ENCODE results near the gene TPRG1L. TPM values are rescaled to one million over a fixed set of nuclear protein-coding genes. Genes with fewer than 3 reads are reported as not detected.

The TPRG1L gene
- total RNA-seq, 1 donor from 2014 or later, result 26.6 TPM

- H3K27ac Mint-ChIP-seq, result no peak overlapping the region
- H3K4me1 Mint-ChIP-seq (ENCODE audit: unreplicated experiment), result peaks cover 21% of the 10 kb centered on the region
- TF ChIP-seq CTCF (conservative IDR thresholded peaks at IDR 0.05), result no peak
- no peak for DNase-seq (ENCODE audit: extremely low spot score, unreplicated experiment)
- no peaks in the 10 kb centered on the region for H3K36me3 Mint-ChIP-seq
- H3K27me3 Mint-ChIP-seq, result no peaks in the 10 kb centered on the region
- no peak overlapping the region for H3K4me3 Mint-ChIP-seq
- no peaks in the 10 kb centered on the region for H3K9me3 Mint-ChIP-seq
Measured at GRCh38 chr1:3593334-3593733, 31.5 kb upstream of the TPRG1L start.

GRCh38 chr1:3593745-3594144 is 31.1 kb upstream of the TPRG1L start:
- Mint-ChIP-seq H3K27me3 (no peaks in the 10 kb centered on the region), H3K36me3 (no peaks in the 10 kb centered on the region), H3K4me3 (no peak overlapping the region), H3K9me3 (no peaks in the 10 kb centered on the region), H3K4me1 (ENCODE audit: unreplicated experiment) (peaks cover 21% of the 10 kb centered on the region), H3K27ac (no peak overlapping the region)
- no peak for TF ChIP-seq CTCF (conservative IDR thresholded peaks at IDR 0.05)
- no peak for DNase-seq (ENCODE audit: extremely low spot score, unreplicated experiment)

GRCh38 chr1:3594706-3595377 is 30.0 kb upstream of the TPRG1L start:
- no peak for TF ChIP-seq CTCF (conservative IDR thresholded peaks at IDR 0.05)
- Mint-ChIP-seq H3K27ac (no peak overlapping the region), H3K27me3 (no peaks in the 10 kb centered on the region), H3K9me3 (no peaks in the 10 kb centered on the region), H3K4me3 (no peak overlapping the region), H3K36me3 (no peaks in the 10 kb centered on the region), H3K4me1 (ENCODE audit: unreplicated experiment) (peaks cover 17% of the 10 kb centered on the region)
- no peak for DNase-seq (ENCODE audit: extremely low spot score, unreplicated experiment)

DNA sequence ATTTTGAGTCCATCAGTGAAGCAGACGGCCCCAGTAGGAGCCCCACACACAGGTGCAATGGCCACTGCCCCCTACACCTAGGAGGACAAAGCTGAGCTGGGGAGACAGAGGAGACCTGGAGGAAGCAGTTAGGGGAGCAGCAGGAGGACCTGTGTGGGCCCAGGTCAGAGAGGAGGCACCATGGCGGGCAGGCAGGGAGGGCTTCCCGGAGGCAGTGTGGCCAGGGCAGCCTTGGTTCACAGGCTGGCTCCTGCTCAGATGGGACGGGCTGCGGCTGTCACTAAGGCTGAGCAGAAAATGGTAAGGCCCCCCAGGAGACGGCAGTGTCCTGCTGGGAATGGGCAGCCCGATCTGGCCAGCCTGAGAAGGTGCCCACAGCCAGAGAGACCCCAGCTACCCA is 28.9 kb upstream of the TPRG1L start:
- Mint-ChIP-seq H3K4me3 (no peak overlapping the region), H3K9me3 (no peaks in the 10 kb centered on the region), H3K27ac (no peak overlapping the region), H3K27me3 (no peaks in the 10 kb centered on the region), H3K4me1 (ENCODE audit: unreplicated experiment) (peaks cover 12% of the 10 kb centered on the region), H3K36me3 (no peaks in the 10 kb centered on the region)
- DNase-seq (ENCODE audit: extremely low spot score, unreplicated experiment), result no peak
- no peak for TF ChIP-seq CTCF (conservative IDR thresholded peaks at IDR 0.05)

- H3K27me3 Mint-ChIP-seq, result no peaks in the 10 kb centered on the region
- H3K9me3 Mint-ChIP-seq, result no peaks in the 10 kb centered on the region
- H3K4me3 Mint-ChIP-seq, result no peak overlapping the region
- peaks cover 12% of the 10 kb centered on the region for H3K4me1 Mint-ChIP-seq (ENCODE audit: unreplicated experiment)
- no peaks in the 10 kb centered on the region for H3K36me3 Mint-ChIP-seq
- DNase-seq (ENCODE audit: extremely low spot score, unreplicated experiment), result no peak
- H3K27ac Mint-ChIP-seq, result peak overlapping the region; percentile 42
- TF ChIP-seq CTCF (conservative IDR thresholded peaks at IDR 0.05), result no peak
Measured at GRCh38 chr1:3596663-3597598, 27.9 kb upstream of the TPRG1L start.

Measured in type B pancreatic cell (in vitro differentiated cells).